Neural crest cell (in vitro differentiated cells): ENCODE data around the gene CLEC2D. TPM values are rescaled to one million over a fixed set of nuclear protein-coding genes. Genes with fewer than 3 reads are reported as not detected.

ENCODE experiments used
- DNase-seq: peaks from one replicate; pipeline ENCODE4 v3.0.0; 2021; ENCODE audit warnings: low read depth, mixed read lengths, low spot score
- H3K27ac Mint-ChIP-seq: one replicate; pipeline ENCODE4 v1.8.0; 2021; ENCODE audit warnings: mild to moderate bottlenecking, mixed read lengths; ENCODE audit not compliant: unreplicated experiment
- H3K27me3 Mint-ChIP-seq: 2 replicates; pipeline ENCODE4 v1.8.0; 2021; ENCODE audit warnings: low read depth, mild to moderate bottlenecking, mixed read lengths
- H3K36me3 Mint-ChIP-seq: 2 replicates; pipeline ENCODE4 v1.8.0; 2021; ENCODE audit warnings: low read depth, mild to moderate bottlenecking, mixed read lengths
- H3K4me1 Mint-ChIP-seq: 2 replicates; pipeline ENCODE4 v1.8.0; 2021; ENCODE audit warnings: mixed read lengths
- H3K4me3 Mint-ChIP-seq: one replicate; pipeline ENCODE4 v1.8.0; 2021; ENCODE audit warnings: mild to moderate bottlenecking, mixed read lengths
- H3K9me3 Mint-ChIP-seq: 2 replicates; pipeline ENCODE4 v1.8.0; 2021; ENCODE audit warnings: mixed read lengths
- total RNA-seq: library from RNA; stranded (reverse); gene quantifications from 2 replicates; pipeline ENCODE4 v1.2.1, GENCODE V29; 2021
- TF ChIP-seq, protein P1 (sequence below): fragments of 200-600 bp; sonication (generic); conservative IDR thresholded peaks from 2 replicates; pipeline ENCODE4 v1.5.0; 2021; ENCODE audit warnings: antibody characterized with exemption, mild to moderate bottlenecking

The CLEC2D gene
- total RNA-seq, 1 donor from 2014 or later = 10.6 TPM

DNA sequence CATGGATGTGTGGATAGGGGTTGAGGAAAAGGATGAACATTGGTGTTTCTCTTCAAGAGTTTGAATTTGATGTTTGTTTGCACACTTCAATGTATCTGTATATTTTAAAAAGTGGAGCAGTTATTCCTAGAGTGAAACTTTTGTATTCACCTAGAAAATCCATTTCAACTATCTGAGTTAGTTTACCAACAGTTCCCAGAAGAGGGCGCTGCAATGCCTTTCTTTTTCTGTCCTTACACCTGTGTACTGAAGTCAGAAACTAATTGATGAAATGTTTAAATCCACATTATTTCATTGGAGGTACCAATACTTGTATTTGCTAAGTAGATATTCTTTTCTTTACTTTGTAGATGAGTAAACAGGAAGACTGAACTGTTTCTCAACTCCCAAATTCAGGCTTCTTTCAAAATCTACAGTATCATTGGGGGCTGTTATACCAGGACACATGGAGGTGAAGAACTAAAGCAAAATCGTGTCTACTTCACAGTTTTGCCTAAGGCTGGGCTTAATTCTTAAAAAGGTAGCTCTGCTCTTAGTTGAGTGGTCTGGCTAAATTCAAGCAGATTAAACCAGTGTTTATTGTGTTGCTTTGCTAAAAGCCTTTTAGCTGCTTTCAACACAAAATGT lies 35.2 kb upstream of the CLEC2D start:
- TF ChIP-seq, protein P1, sequence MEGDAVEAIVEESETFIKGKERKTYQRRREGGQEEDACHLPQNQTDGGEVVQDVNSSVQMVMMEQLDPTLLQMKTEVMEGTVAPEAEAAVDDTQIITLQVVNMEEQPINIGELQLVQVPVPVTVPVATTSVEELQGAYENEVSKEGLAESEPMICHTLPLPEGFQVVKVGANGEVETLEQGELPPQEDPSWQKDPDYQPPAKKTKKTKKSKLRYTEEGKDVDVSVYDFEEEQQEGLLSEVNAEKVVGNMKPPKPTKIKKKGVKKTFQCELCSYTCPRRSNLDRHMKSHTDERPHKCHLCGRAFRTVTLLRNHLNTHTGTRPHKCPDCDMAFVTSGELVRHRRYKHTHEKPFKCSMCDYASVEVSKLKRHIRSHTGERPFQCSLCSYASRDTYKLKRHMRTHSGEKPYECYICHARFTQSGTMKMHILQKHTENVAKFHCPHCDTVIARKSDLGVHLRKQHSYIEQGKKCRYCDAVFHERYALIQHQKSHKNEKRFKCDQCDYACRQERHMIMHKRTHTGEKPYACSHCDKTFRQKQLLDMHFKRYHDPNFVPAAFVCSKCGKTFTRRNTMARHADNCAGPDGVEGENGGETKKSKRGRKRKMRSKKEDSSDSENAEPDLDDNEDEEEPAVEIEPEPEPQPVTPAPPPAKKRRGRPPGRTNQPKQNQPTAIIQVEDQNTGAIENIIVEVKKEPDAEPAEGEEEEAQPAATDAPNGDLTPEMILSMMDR = peak; percentile 84
- no peak overlapping the region for H3K4me3 Mint-ChIP-seq
- no peak overlapping the region for H3K27ac Mint-ChIP-seq
- peaks cover 15% of the 10 kb centered on the region for H3K36me3 Mint-ChIP-seq
- peak; percentile 16 for DNase-seq
- peaks cover 7% of the 10 kb centered on the region for H3K9me3 Mint-ChIP-seq
- H3K4me1 Mint-ChIP-seq = peaks cover 12% of the 10 kb centered on the region
- no peaks in the 10 kb centered on the region for H3K27me3 Mint-ChIP-seq

DNA sequence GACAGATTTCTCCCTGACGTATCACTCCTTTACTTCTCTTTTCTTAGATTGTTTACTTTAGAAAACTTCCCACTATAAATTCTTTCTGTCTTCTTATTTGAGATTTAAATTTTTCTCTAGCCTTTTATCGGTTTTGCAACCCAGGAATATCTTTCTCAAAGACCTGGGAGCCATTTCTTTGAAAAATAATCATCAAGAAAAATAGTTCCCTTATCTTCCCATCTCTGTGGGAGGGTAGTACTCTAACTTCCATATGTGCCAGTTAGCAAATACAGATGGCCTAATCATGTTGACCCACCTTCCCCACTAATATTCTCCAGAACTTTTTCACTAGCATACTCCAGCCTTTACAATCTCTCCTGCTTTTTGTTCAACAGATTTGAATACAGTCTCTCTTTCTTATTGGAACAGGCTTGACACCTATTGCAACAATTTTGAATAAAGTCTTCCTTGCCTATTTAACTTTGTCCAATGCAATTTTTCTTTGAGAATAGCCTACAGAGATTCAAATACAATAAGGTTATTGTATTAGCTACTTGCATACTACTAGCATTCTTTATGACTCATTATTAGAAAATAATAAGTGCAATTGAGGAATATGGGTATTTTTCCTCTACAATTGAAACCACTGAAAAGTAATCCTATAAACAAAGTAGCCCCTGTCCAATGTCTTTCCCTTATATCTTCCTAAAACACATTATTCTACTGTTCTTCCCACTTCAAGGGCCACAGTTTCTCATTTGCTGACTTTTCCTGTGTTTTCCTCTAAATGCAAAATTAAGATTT lies 34.4 kb upstream of the CLEC2D start:
- Mint-ChIP-seq H3K4me1 (peaks cover 12% of the 10 kb centered on the region), H3K36me3 (peaks cover 15% of the 10 kb centered on the region), H3K27me3 (no peaks in the 10 kb centered on the region), H3K4me3 (no peak overlapping the region), H3K27ac (peak overlapping the region; percentile 1), H3K9me3 (peaks cover 7% of the 10 kb centered on the region)
- TF ChIP-seq, protein P1 = no peak
- no peak for DNase-seq

DNA sequence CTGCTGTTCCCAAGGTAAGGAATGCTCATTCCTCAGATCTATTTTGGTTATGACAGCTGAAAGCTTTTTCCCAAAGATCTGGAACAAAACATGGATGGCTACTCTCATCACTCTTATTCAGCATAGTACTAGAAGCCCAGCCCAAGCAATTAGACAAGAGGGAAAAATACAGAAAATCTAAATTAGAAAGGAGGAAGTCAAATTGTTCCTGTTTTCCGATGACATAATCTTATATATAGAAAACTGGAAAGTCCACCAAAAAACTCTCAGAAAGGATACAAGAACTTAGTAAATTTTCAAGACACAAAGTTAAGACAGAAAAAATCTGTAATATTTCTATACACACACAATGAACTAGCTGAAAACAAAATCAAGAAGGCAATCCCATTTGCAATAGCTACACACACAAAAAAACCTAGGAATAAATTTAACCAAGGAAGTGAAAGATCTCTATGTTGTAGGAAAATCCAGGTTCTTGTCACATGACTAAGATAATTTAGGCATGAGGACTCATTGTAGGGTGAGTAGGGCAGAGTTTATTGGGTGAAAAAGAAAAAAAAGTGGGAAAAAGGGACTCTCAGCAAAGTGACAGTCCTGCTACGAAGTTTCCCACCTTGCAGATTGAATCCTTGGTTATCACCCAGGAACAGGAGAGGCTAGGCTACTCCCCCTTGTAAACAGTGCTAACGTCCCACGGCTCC lies 33.2 kb upstream of the CLEC2D start:
- Mint-ChIP-seq H3K36me3 (peaks cover 13% of the 10 kb centered on the region), H3K4me3 (no peak overlapping the region), H3K27me3 (no peaks in the 10 kb centered on the region), H3K9me3 (peaks cover 3% of the 10 kb centered on the region), H3K4me1 (peaks cover 12% of the 10 kb centered on the region), H3K27ac (no peak overlapping the region)
- TF ChIP-seq, protein P1 = no peak
- DNase-seq = no peak

DNA sequence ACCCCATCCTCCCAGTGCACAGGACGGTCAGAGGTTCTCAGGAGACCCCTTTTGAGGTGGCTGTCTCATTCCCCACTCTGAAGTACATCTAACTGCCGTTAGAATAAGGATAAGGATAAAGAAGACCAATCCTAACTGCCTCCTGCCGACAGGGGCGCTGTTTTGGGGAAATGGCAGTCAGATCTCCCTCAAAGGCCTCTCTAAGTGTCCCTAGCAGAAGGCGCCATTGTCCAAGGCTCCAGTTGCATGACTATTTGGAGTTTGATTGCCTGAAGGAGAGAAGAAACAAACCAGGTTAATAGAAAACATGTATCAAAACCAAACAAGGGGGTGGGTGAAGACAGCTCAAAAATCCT lies 32.7 kb upstream of the CLEC2D start:
- no peak for DNase-seq
- Mint-ChIP-seq H3K27ac (no peak overlapping the region), H3K4me1 (peaks cover 12% of the 10 kb centered on the region), H3K36me3 (peaks cover 10% of the 10 kb centered on the region), H3K4me3 (no peak overlapping the region), H3K27me3 (no peaks in the 10 kb centered on the region), H3K9me3 (peaks cover 2% of the 10 kb centered on the region)
- TF ChIP-seq, protein P1 = no peak

DNA sequence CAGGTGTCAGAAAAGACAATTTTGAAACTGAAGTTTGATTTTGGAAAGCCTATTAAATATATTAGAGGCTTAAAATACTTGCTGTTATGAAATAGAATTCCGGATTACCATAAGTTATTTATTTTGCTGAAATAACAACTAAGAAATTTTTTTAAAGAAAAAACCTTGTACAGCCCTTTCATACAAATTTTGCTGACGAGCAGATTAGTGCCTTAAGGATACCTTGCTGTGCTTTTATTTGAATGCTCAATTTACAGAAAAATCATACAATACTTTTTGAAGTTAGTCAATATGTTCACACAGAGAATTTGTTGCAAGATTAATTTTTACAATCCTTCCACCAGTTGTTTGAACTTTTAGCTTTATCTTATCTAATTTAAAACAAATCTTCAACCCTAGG lies 29.5 kb upstream of the CLEC2D start:
- H3K4me3 Mint-ChIP-seq = no peak overlapping the region
- peaks cover 11% of the 10 kb centered on the region for H3K4me1 Mint-ChIP-seq
- H3K27ac Mint-ChIP-seq = no peak overlapping the region
- H3K36me3 Mint-ChIP-seq = no peaks in the 10 kb centered on the region
- TF ChIP-seq, protein P1 = no peak
- H3K27me3 Mint-ChIP-seq = no peaks in the 10 kb centered on the region
- DNase-seq = no peak
- no peaks in the 10 kb centered on the region for H3K9me3 Mint-ChIP-seq
